Measurements from ENCODE around the gene ERC1.

DNA sequence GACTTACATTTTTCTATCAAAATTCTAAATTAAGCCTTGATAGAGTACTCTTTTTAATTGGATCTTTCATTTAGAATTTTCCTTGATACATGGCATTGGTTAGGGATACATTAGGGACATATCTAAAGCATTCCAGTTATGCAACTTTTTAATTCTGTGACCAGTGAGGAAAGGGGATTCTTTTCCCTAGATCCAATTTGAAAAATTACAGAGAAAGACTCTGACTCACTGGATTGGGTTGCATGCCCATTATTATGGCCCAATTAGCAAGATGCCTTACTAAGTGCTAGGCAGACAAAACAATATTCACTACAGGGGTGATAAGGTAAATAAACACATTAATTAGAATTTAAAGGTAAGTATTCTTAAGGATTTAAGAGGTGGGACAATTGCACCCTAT lies 36.3 kb upstream of the ERC1 start:
- TF ChIP-seq, protein P1, sequence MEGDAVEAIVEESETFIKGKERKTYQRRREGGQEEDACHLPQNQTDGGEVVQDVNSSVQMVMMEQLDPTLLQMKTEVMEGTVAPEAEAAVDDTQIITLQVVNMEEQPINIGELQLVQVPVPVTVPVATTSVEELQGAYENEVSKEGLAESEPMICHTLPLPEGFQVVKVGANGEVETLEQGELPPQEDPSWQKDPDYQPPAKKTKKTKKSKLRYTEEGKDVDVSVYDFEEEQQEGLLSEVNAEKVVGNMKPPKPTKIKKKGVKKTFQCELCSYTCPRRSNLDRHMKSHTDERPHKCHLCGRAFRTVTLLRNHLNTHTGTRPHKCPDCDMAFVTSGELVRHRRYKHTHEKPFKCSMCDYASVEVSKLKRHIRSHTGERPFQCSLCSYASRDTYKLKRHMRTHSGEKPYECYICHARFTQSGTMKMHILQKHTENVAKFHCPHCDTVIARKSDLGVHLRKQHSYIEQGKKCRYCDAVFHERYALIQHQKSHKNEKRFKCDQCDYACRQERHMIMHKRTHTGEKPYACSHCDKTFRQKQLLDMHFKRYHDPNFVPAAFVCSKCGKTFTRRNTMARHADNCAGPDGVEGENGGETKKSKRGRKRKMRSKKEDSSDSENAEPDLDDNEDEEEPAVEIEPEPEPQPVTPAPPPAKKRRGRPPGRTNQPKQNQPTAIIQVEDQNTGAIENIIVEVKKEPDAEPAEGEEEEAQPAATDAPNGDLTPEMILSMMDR (IDR thresholded peaks at IDR 0.05; ENCODE audit: low read depth, low read length, poor library complexity, severe bottlenecking) = no peak
- TF ChIP-seq EZH2phosphoT487 (IDR thresholded peaks at IDR 0.05; ENCODE audit: borderline replicate concordance, low read length) = no peak

Data from DOHH2 (cell line).